HG03460 (cell line): ENCODE results near the gene RWDD1.
A peak's percentile ranks its signal among the peaks of the same experiment; 100 is the strongest.
"Not testable (repeated sequence)": the region's sequence is repeated elsewhere in the genome, so short reads cannot be mapped to it uniquely, and the experiment has no call there.

Experiments
- ATAC-seq: cut with Tn5 transposase; IDR thresholded peaks from one replicate; pipeline ENCODE4 v1.9.1; 2021; ENCODE audit not compliant: unreplicated experiment

The RWDD1 gene

GRCh38 chr6:116560130-116560529 lies 11.2 kb upstream of the RWDD1 start:
- no peak for ATAC-seq

GRCh38 chr6:116561377-116562018 lies 9.8 kb upstream of the RWDD1 start:
- ATAC-seq: peak; percentile 83

DNA sequence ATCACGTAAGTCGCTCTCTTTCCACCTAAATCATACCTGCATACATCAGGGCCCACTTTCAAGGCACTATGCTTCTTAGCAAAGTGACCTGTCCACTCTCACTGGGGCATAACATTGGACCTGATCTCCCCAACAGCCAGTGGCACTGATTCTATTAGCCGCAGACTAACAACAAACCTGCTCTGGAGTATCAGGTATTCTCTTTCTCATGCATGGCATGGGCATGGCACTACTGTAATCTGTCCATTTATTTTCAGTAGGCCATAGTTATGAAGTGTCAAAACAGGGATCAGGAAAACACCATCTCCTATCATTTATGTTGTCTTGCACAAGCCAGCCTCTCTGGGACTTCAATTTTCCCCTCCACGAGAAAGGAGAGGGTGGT lies 9.3 kb upstream of the RWDD1 start:
- no peak for ATAC-seq

GRCh38 chr6:116562614-116563013 lies 8.7 kb upstream of the RWDD1 start:
- no peak for ATAC-seq

GRCh38 chr6:116563830-116564229 lies 7.5 kb upstream of the RWDD1 start:
- no peak for ATAC-seq

- ATAC-seq: no peak
Observed at GRCh38 chr6:116564311-116564710, 7.0 kb upstream of the RWDD1 start.

DNA sequence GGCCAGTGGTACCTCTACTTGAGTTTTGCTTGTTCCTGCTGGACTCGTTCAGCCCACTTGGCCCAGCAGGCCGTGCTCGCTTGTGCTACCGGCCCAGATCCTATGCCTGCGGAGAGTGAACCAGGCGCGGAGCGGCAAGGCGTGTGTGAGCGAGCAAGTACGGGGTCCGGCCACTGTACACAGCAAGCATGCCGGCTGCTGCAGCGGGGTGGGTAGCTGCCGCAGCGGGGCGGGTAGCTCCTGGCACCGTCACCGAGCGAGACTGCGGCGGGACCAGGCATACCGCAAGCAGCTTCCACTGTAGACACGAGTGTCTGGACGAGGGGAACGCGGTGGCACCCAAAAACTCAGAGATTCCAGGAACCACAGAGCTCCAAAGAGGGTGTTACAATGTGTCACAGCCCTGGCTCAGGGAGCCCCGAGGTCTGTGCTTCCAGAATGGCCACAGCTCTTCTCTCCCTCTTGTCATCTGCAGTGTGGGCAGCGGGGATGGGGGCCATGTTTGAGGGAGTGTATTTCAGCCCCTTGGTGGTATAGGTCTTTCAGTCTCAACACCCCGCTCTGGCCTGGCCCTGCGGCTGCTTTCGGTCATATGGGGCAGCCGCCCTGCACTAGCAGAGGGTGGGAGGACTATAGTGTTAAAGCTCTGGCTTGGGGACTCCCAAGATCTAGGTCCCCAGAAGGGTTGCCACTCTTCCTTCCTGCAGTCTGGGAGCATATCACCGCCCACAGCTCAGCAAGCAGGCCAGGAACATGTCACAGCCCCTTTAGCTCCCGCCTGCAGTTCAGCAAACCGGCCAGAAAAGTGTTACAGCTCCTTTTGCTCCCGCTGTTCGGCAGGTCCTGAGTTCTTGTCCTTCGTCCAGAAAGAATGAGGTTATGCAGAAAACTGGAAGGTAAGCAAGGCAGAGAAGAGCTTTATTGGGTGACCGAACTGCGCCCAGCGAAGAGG lies 6.1 kb upstream of the RWDD1 start:
- no peak for ATAC-seq

GRCh38 chr6:116568111-116568510 lies 3.2 kb upstream of the RWDD1 start:
- ATAC-seq: no peak

- no peak for ATAC-seq
Observed at GRCh38 chr6:116568821-116569755, 2.2 kb upstream of the RWDD1 start.

GRCh38 chr6:116571683-116572000 lies 338 bp downstream of the RWDD1 start:
- ATAC-seq: no peak

GRCh38 chr6:116572162-116572561 lies 858 bp downstream of the RWDD1 start:
- no peak for ATAC-seq

DNA sequence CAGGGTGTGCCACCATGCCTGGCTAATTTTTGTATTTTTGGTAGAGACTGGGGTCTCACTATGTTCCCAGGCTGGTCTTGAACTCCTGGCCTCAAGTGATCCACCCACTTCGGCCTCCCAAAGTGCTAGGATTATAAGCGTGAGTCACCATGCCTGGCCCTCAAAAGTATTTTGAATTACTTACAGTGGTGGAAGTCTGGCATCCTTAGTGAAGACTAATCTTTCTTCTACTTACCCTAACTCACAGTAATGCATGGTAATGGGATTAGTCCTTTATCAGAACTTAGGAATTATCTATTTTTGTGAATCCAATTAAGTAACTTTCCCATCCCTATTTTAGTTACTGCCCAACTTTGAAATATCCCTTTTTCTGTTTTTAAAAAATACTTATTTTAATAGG lies 3.9 kb downstream of the RWDD1 start:
- no peak for ATAC-seq

DNA sequence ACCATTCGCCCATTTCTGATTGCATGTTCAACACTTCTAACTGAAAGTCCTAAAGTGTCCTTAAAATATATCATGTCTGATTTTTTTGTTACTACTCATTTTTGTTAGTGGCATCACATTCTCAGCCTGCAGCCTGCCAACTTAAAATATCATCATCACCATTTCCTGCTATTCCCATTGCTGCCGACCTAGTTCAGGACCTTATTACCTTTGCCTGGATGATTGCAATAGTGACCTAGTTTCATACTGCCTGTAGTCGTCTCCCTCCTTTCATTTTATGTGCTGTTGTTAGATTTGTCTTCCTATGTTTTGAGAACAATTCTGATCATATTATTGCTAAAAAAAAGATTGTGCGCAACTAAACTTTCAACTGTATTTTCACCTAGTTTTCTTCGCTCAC lies 6.2 kb downstream of the RWDD1 start:
- ATAC-seq: no peak

DNA sequence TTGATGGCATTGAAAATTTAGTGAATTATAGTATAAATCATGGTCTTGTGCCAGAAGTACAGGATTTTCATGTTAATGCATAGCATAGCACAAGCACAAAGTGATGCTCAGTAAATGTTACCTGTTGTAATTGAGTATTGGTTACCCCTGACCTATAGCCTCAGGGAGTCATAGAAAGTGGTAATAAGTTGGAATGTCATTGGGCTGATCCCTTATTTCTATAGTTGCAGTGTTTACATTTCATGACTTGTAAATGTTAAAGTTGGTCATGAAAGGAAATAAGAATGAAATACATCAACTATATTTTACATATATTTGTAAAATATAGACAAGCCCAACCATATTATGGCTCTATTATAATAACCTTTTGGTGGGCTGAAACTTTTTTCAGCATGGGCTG lies 7.0 kb downstream of the RWDD1 start:
- no peak for ATAC-seq

GRCh38 chr6:116579143-116579542 lies 7.8 kb downstream of the RWDD1 start:
- ATAC-seq: no peak

- no peak for ATAC-seq
Observed at GRCh38 chr6:116580198-116580597, 8.9 kb downstream of the RWDD1 start.

- no peak for ATAC-seq
Observed at GRCh38 chr6:116586276-116586675, 15.0 kb downstream of the RWDD1 start.

GRCh38 chr6:116586738-116587137 lies 15.4 kb downstream of the RWDD1 start:
- ATAC-seq: no peak

DNA sequence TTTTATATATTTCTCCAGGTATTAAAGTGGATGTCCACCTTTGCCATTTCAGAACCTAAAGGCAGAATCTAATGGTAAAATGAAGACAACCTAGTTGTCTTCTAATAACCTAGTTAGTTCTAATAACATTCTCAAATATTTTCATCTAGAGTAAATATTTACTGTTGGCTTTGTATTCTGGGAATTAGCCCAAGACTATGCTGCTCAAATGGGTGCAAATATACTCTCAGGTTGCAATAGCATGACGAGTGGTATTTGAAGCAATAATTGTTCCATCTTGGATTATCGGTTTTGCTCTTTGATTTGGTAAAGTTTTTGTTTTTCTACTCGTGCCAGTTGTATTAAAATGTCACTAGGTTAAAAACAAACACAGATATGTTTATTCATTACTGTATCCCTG lies 23.9 kb downstream of the RWDD1 start:
- ATAC-seq: no peak

DNA sequence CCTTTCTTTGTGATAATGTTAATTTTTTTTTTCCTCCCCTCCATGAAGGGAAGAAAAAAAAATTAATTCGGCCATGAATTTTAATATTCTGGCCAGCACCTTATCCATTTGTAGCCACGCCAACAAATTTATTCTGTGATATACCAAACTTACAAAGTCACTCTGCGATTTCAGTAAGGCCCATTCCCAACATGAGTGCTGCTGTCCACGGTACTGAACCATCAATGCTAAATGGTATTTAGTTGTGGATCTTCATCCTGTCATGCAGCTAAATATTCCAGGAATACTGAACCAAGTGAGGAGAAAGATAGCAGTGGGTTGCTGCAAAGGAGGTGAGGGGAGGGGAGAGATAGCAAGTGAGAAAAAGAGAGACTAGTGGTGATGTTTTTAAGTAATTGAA lies 25.5 kb downstream of the RWDD1 start:
- ATAC-seq: no peak

GRCh38 chr6:116603916-116604315 lies 32.6 kb downstream of the RWDD1 start:
- ATAC-seq: not testable (repeated sequence)
